Measurements from ENCODE around the gene TREM2.
"Not testable (repeated sequence)": the region's sequence is repeated elsewhere in the genome, so short reads cannot be mapped to it uniquely, and the experiment has no call there.

Gene TREM2

DNA sequence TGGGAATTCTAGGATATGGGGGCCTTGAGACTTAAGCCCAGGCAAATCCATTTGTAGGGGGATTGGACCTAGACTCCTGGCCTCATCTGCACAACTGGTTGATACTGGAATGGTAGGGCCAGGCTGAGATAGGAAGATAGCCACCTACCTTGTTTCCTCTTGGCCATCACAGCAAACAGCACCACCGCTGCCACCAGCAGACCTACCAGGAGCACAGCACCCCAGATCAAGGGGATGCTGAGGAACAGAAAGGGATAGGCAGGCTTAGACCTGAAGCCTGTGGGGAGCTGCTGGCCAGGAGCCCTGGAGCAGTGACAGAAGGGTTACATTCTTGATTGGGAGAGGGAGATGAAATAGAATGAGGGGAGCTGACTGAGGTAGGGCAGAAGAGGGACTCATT lies 12.2 kb downstream of the TREM2 start:
- H3K4me1 Mint-ChIP-seq: peaks cover 7% of the 10 kb centered on the region
- no peaks in the 10 kb centered on the region for H3K36me3 Mint-ChIP-seq
- no peak overlapping the region for H3K27ac Mint-ChIP-seq
- no peak for DNase-seq (ENCODE audit: low spot score in 2 of 2)
- no peak for ATAC-seq
- no peak overlapping the region for H3K4me3 Mint-ChIP-seq
- H3K9me3 Mint-ChIP-seq: no peaks in the 10 kb centered on the region

DNA sequence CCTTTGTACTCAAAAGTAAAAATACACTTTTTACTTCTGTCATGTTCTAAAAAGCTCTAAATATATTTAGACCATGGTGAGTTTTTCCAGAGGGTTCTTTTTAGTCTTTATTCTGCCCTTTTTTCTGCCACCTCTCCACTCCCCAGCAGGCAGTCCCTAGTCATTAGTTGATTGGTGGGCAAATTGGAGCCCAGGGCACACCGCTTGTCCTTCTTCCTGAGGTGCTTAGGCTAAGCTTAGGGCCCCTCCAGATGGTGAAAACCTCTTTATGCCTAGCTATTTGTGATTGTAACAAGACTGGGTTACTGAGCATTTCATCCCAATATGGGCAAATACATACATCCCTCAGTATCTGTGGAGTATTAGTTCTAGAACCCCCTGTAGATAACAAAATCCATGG lies 15.0 kb downstream of the TREM2 start:
- peaks cover 7% of the 10 kb centered on the region for H3K4me1 Mint-ChIP-seq
- H3K36me3 Mint-ChIP-seq: no peaks in the 10 kb centered on the region
- DNase-seq (ENCODE audit: low spot score in 2 of 2): no peak
- H3K27ac Mint-ChIP-seq: no peak overlapping the region
- ATAC-seq: no peak
- no peaks in the 10 kb centered on the region for H3K9me3 Mint-ChIP-seq
- no peak overlapping the region for H3K4me3 Mint-ChIP-seq

DNA sequence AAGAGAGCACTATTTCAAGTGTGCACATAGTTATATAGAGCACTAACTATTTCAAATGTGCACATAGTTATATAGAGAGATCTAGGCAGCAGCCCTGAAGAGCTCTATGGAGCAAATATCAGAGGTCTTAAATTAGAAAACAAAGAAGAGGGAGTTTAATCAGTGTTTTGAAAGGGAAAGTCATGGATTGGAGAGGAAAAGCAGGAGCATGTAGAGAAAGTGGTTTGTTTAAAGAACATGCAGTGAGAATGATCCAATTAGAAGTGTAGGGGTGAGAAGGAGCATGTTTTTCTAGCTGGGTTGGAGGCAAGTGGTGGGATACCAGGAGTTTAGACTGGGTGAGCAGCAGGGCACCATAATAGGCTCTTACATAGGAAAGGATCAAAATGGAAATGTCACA lies 26.0 kb downstream of the TREM2 start:
- Mint-ChIP-seq H3K4me3 (no peak overlapping the region), H3K9me3 (no peaks in the 10 kb centered on the region), H3K27ac (no peak overlapping the region), H3K36me3 (no peaks in the 10 kb centered on the region), H3K4me1 (no peaks in the 10 kb centered on the region)
- ATAC-seq: no peak
- no peak for DNase-seq (ENCODE audit: low spot score in 2 of 2)

DNA sequence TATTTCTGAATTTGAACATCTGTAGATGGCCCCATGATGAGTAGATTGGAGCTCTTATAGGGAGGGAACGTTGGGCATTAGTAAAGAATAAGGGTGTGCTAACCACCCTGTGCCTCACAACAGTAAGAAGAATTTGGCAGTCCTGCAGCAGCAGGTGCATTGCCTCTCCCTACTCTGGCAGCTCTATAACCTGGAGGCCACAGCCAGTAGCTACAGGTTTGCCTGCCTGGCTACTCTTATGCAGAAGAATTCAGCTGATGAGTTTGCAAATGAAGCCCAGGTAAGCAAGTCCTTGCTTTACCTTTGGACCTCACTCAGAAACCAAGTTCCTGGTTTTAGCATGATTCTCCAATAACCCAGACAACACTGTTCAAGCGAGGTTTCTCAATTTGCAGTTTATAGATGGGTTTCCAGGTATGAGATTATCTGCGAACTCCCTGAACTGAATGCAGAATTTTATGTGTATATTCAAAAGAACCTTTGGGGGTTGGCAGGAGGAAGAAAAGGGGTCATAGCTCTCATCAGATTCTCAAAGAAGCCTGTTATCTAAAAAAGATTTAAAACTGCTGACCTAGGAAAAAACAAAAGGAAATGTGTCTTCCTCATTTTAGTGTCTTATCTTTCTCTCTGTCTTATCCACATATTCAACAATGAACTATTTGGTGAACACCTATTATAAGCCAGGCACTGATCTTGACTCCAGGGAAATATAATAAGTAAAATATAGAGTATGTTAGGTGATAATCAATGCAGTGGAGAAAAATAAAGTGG lies 27.7 kb downstream of the TREM2 start:
- H3K4me1 Mint-ChIP-seq: no peaks in the 10 kb centered on the region
- H3K36me3 Mint-ChIP-seq: no peaks in the 10 kb centered on the region
- no peak for ATAC-seq
- H3K9me3 Mint-ChIP-seq: no peaks in the 10 kb centered on the region
- no peak overlapping the region for H3K4me3 Mint-ChIP-seq
- no peak for DNase-seq (ENCODE audit: low spot score in 2 of 2)
- no peak overlapping the region for H3K27ac Mint-ChIP-seq

DNA sequence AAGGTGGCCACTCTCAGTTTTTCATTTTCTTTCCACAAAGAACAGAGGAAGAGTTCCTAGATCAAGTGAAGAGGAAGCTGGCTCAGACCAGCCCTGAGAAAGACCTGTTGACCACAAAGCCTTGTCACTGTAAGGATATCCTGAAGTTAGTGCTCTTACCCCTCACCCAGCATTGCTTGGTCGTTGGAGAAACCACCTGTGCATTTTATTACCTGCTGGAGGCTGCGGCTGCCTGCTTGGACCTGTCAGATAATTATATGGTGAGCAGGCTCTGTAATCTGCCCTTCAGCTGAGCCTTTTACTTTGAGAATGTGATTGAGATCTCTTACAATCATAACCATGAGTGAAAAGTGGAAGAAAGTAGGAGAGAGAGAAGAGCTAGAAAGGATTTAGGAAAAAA lies 30.7 kb downstream of the TREM2 start:
- Mint-ChIP-seq H3K9me3 (no peaks in the 10 kb centered on the region), H3K36me3 (no peaks in the 10 kb centered on the region), H3K27ac (no peak overlapping the region), H3K4me3 (no peak overlapping the region), H3K4me1 (no peaks in the 10 kb centered on the region)
- DNase-seq (ENCODE audit: low spot score in 2 of 2) (no peak), ATAC-seq (no peak)

DNA sequence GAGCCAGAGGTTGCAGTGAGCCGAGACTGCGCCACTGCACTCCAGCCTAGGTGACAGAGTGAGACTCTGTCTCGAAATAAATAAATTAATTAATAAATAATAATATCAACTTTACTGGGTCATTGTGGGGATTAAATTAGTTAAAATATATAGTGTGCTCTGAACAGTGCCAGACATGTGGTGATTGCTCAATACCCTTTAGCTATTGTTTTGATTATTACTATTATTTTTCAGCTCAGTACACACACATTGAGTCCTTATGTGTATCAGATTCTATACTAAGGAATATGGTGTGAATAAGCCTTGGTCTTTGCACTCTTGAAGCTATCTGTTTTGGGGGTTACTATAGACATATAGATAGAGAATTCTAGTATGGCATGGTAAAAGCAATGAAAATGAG lies 37.6 kb downstream of the TREM2 start:
- ATAC-seq: no peak
- Mint-ChIP-seq H3K4me1 (no peaks in the 10 kb centered on the region), H3K27ac (no peak overlapping the region), H3K9me3 (no peaks in the 10 kb centered on the region), H3K4me3 (no peak overlapping the region), H3K36me3 (no peaks in the 10 kb centered on the region)
- DNase-seq (ENCODE audit: low spot score in 2 of 2): no peak

DNA sequence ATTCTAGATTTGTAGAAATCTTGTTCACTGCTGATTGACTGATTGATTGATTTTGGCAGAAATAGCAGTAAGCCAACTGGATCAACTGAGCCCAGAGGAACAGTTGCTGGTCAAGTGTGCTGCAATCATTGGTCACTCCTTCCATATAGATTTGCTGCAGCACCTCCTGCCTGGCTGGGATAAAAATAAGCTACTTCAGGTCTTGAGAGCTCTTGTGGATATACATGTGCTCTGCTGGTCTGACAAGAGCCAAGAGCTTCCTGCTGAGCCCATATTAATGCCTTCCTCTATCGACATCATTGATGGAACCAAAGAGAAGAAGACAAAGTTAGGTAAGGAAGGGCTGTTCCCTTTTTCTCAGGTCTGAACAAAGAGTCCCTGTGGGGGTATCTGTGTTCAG lies 40.0 kb downstream of the TREM2 start:
- DNase-seq (ENCODE audit: low spot score in 2 of 2): no peak
- H3K27ac Mint-ChIP-seq: no peak overlapping the region
- H3K9me3 Mint-ChIP-seq: no peaks in the 10 kb centered on the region
- no peak for ATAC-seq
- no peaks in the 10 kb centered on the region for H3K36me3 Mint-ChIP-seq
- H3K4me3 Mint-ChIP-seq: no peak overlapping the region
- no peaks in the 10 kb centered on the region for H3K4me1 Mint-ChIP-seq

DNA sequence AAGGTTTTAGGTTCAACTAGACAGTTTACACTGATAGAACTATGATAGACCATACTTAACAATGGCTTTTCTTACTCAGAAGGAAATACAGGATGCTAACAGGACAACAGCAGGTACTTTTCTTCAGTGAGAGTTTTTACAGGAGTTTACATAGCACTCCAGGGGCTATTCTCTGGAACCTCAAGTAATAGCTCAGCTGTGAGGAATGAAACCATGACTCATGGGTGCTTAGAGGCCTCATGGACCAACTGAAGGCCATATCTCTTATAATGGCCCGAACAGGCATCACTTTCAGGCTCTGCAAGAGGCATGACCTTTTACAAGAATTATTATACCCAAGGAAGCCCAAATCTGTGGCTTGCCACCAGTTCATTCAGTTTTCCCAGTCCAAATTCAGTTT lies 40.5 kb downstream of the TREM2 start:
- no peaks in the 10 kb centered on the region for H3K9me3 Mint-ChIP-seq
- DNase-seq (ENCODE audit: low spot score in 2 of 2) (no peak), ATAC-seq (no peak)
- H3K36me3 Mint-ChIP-seq: no peaks in the 10 kb centered on the region
- no peak overlapping the region for H3K4me3 Mint-ChIP-seq
- H3K4me1 Mint-ChIP-seq: no peaks in the 10 kb centered on the region
- H3K27ac Mint-ChIP-seq: no peak overlapping the region

GRCh38 chr6:41120058-41120457 lies 42.9 kb downstream of the TREM2 start:
- ATAC-seq (no peak), DNase-seq (ENCODE audit: low spot score in 2 of 2) (no peak)
- Mint-ChIP-seq H3K9me3 (no peaks in the 10 kb centered on the region), H3K4me1 (no peaks in the 10 kb centered on the region), H3K4me3 (no peak overlapping the region), H3K36me3 (no peaks in the 10 kb centered on the region), H3K27ac (no peak overlapping the region)

GRCh38 chr6:41119508-41119907 lies 43.4 kb downstream of the TREM2 start:
- Mint-ChIP-seq H3K4me1 (no peaks in the 10 kb centered on the region), H3K4me3 (no peak overlapping the region), H3K36me3 (no peaks in the 10 kb centered on the region), H3K9me3 (no peaks in the 10 kb centered on the region), H3K27ac (no peak overlapping the region)
- ATAC-seq (no peak), DNase-seq (ENCODE audit: low spot score in 2 of 2) (no peak)

- H3K9me3 Mint-ChIP-seq; ATAC-seq; DNase-seq (ENCODE audit: low spot score in 2 of 2); H3K4me3 Mint-ChIP-seq; H3K4me1 Mint-ChIP-seq; H3K36me3 Mint-ChIP-seq; H3K27ac Mint-ChIP-seq: not testable (repeated sequence)
Measured at GRCh38 chr6:41115027-41115426, 47.9 kb downstream of the TREM2 start.

DNA sequence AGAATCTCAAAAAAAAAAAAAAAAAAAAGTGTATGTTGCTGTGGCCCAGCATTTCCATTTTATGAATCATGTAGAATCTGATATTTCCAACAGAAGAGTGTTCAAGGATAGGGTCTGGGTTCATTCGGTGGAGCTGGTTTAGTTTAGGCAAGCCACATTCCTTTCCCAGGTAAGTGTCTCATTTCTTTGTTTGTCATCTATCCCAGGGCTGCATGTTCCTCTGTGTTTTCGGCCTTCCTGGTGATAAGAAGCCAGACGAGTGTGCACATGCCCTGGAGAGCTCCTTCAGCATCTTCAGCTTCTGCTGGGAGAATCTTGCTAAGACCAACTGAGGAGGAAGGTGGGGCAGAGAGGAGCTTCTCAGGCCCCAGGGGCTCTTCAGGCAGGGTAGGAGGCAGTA lies 51.9 kb downstream of the TREM2 start:
- no peaks in the 10 kb centered on the region for H3K9me3 Mint-ChIP-seq
- DNase-seq (ENCODE audit: low spot score in 2 of 2): no peak
- no peaks in the 10 kb centered on the region for H3K36me3 Mint-ChIP-seq
- H3K27ac Mint-ChIP-seq: no peak overlapping the region
- H3K4me3 Mint-ChIP-seq: no peak overlapping the region
- ATAC-seq: no peak
- H3K4me1 Mint-ChIP-seq: no peaks in the 10 kb centered on the region

Data from stimulated activated effector memory CD8-positive, alpha-beta T cell treated with anti-CD3 and anti-CD28 coated beads, Interleukin-12 subunit alpha, Interleukin-12 subunit beta, amount 100 ng/mL, for 72 hours (primary cell).